Measurements from ENCODE around the gene CST3. TPM values are rescaled to one million over a fixed set of nuclear protein-coding genes. Genes with fewer than 3 reads are reported as not detected.

The CST3 gene
- polyA plus RNA-seq, 1 donor from 2014 or later, result 54.6 TPM

DNA sequence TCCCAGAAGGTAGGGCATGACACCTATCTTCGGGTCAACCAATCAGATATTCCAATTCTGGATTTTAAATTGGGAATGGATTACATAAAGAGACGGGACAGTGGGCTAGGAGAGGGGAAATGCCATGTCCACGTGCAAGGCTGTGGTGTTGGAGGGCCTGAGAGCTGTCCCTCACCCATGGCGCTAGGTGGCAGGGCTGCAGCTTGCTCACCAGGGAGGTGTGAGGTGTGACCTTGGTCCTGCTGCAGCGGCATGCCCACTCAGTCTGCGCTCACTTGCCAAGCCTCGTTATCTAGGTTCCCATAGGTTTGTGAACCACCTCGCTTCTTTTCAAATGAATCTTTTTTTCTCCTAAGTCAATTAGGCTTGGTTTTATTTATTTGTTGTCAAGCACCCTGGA, 19.4 kb upstream of the CST3 start:
- Histone ChIP-seq H3K4me2 (ENCODE audit: low read length) (no peak overlapping the region), H3K27me3 (ENCODE audit: insufficient read depth, low read depth, low read length) (no peaks in the 10 kb centered on the region), H3K4me3 (ENCODE audit: low read length) (no peak overlapping the region), H3K27ac (ENCODE audit: low read length) (no peak overlapping the region), H3K79me2 (replicated peaks; ENCODE audit: insufficient read depth, low read length) (no peaks in the 10 kb centered on the region), H3K9me2 (ENCODE audit: insufficient read depth, low read length) (no peaks in the 10 kb centered on the region), H4K20me1 (ENCODE audit: insufficient read depth) (no peaks in the 10 kb centered on the region), H3K9me3 (ENCODE audit: low read length) (no peaks in the 10 kb centered on the region), H2AFZ (ENCODE audit: low read depth, low read length) (no peak overlapping the region), H3K36me3 (ENCODE audit: insufficient read depth, low read length) (no peaks in the 10 kb centered on the region), H3K9ac (ENCODE audit: low read length) (no peak overlapping the region), H3F3A (ENCODE audit: insufficient read depth, low read length, poor library complexity, severe bottlenecking) (no peaks in the 10 kb centered on the region)
- TF ChIP-seq EP300 (conservative IDR thresholded peaks at IDR 0.05; ENCODE audit: poor library complexity, severe bottlenecking), result no peak
- no peak for TF ChIP-seq SMC3 (conservative IDR thresholded peaks at IDR 0.05; ENCODE audit: poor library complexity)
- TF ChIP-seq RAD21 (conservative IDR thresholded peaks at IDR 0.05), result no peak
- no peak for TF ChIP-seq MXI1 (conservative IDR thresholded peaks at IDR 0.05; ENCODE audit: poor library complexity, severe bottlenecking)
- no peak for TF ChIP-seq TAF1 (IDR thresholded peaks at IDR 0.05; ENCODE audit: low read depth)
- TF ChIP-seq, protein P1, sequence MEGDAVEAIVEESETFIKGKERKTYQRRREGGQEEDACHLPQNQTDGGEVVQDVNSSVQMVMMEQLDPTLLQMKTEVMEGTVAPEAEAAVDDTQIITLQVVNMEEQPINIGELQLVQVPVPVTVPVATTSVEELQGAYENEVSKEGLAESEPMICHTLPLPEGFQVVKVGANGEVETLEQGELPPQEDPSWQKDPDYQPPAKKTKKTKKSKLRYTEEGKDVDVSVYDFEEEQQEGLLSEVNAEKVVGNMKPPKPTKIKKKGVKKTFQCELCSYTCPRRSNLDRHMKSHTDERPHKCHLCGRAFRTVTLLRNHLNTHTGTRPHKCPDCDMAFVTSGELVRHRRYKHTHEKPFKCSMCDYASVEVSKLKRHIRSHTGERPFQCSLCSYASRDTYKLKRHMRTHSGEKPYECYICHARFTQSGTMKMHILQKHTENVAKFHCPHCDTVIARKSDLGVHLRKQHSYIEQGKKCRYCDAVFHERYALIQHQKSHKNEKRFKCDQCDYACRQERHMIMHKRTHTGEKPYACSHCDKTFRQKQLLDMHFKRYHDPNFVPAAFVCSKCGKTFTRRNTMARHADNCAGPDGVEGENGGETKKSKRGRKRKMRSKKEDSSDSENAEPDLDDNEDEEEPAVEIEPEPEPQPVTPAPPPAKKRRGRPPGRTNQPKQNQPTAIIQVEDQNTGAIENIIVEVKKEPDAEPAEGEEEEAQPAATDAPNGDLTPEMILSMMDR (IDR thresholded peaks at IDR 0.05; ENCODE audit: poor library complexity, severe bottlenecking), result no peak
- TF ChIP-seq, protein P2, sequence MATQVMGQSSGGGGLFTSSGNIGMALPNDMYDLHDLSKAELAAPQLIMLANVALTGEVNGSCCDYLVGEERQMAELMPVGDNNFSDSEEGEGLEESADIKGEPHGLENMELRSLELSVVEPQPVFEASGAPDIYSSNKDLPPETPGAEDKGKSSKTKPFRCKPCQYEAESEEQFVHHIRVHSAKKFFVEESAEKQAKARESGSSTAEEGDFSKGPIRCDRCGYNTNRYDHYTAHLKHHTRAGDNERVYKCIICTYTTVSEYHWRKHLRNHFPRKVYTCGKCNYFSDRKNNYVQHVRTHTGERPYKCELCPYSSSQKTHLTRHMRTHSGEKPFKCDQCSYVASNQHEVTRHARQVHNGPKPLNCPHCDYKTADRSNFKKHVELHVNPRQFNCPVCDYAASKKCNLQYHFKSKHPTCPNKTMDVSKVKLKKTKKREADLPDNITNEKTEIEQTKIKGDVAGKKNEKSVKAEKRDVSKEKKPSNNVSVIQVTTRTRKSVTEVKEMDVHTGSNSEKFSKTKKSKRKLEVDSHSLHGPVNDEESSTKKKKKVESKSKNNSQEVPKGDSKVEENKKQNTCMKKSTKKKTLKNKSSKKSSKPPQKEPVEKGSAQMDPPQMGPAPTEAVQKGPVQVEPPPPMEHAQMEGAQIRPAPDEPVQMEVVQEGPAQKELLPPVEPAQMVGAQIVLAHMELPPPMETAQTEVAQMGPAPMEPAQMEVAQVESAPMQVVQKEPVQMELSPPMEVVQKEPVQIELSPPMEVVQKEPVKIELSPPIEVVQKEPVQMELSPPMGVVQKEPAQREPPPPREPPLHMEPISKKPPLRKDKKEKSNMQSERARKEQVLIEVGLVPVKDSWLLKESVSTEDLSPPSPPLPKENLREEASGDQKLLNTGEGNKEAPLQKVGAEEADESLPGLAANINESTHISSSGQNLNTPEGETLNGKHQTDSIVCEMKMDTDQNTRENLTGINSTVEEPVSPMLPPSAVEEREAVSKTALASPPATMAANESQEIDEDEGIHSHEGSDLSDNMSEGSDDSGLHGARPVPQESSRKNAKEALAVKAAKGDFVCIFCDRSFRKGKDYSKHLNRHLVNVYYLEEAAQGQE (IDR thresholded peaks at IDR 0.05; ENCODE audit: borderline replicate concordance), result no peak
- no peak for TF ChIP-seq EZH2 (IDR thresholded peaks at IDR 0.05; ENCODE audit: borderline replicate concordance, insufficient read depth, low read length, poor library complexity, severe bottlenecking)
- TF ChIP-seq POLR2AphosphoS5 (IDR thresholded peaks at IDR 0.05), result no peak

DNA sequence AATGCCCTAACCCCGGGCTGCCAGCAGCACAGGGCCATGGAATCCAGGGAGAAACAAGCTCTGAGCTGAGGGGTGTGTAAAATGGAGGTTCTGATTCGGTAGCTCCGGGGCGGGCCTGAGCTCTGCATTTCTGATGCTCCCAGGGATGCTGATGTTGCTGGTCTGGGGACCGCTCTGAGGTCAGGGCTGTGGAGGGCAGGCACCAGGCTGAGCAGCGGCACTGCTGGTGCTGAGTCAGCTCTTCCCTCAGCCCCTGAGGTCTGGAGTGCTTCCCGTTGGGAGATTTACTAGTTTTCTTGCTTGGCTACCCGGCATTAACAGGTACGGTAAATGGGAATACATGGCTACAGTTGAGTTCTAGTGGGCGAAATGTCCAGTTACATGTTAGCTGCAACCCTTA, 18.6 kb upstream of the CST3 start:
- Histone ChIP-seq H3K4me2 (ENCODE audit: low read length) (no peak overlapping the region), H3K79me2 (replicated peaks; ENCODE audit: insufficient read depth, low read length) (no peaks in the 10 kb centered on the region), H3K27ac (ENCODE audit: low read length) (no peak overlapping the region), H3K36me3 (ENCODE audit: insufficient read depth, low read length) (no peaks in the 10 kb centered on the region), H3K4me3 (ENCODE audit: low read length) (no peak overlapping the region), H3K9me2 (ENCODE audit: insufficient read depth, low read length) (no peaks in the 10 kb centered on the region), H4K20me1 (ENCODE audit: insufficient read depth) (no peaks in the 10 kb centered on the region), H3K9ac (ENCODE audit: low read length) (no peak overlapping the region), H3K9me3 (ENCODE audit: low read length) (no peaks in the 10 kb centered on the region), H2AFZ (ENCODE audit: low read depth, low read length) (no peak overlapping the region), H3K27me3 (ENCODE audit: insufficient read depth, low read depth, low read length) (no peaks in the 10 kb centered on the region), H3F3A (ENCODE audit: insufficient read depth, low read length, poor library complexity, severe bottlenecking) (no peaks in the 10 kb centered on the region)
- TF ChIP-seq EP300 (conservative IDR thresholded peaks at IDR 0.05; ENCODE audit: poor library complexity, severe bottlenecking) (no peak), EZH2 (IDR thresholded peaks at IDR 0.05; ENCODE audit: borderline replicate concordance, insufficient read depth, low read length, poor library complexity, severe bottlenecking) (no peak), RAD21 (conservative IDR thresholded peaks at IDR 0.05) (no peak), MXI1 (conservative IDR thresholded peaks at IDR 0.05; ENCODE audit: poor library complexity, severe bottlenecking) (no peak), POLR2AphosphoS5 (IDR thresholded peaks at IDR 0.05) (no peak)
